Fibroblast of lung (primary cell): Measurements from ENCODE around the gene MCIDAS.

ENCODE experiments used
- EZH2 ChIP-seq: IDR thresholded peaks from 2 replicates; pipeline ENCODE4 v1.5.1; 2012; ENCODE audit warnings: low read length, control low read depth, mild to moderate bottlenecking; ENCODE audit errors: missing control alignments
- TF ChIP-seq, protein P1 (sequence below), 2 donors: IDR thresholded peaks in 1 of 2; conservative IDR thresholded peaks in 1 of 2; 1 replicate in 1 of 2; 2 replicates in 1 of 2; pipeline ENCODE4 v1.5.1; 2011 to 2012; ENCODE audit warnings: low read length in 2 of 2, control low read depth in 1 of 2, inconsistent platforms in 1 of 2, low read depth in 1 of 2, mild to moderate bottlenecking in 1 of 2

DNA sequence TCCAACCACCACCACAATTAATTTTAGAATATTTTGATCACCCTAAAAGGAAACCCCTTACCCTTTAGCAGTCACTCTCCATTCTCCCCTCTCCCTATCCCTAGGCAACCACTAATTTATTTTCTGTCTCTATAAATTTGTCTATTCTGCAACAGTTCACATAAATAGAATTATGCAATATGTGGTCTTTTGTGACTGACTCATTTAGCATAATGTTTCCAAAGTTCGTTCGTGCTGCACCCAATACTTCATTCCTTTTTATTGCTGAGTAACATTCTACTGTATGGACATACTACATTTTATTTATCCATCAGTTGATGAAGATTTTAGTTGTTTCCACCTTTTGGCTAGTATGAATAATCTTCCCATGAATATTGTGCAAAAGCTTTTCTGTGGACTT lies 36.0 kb downstream of the MCIDAS start:
- TF ChIP-seq, protein P1, sequence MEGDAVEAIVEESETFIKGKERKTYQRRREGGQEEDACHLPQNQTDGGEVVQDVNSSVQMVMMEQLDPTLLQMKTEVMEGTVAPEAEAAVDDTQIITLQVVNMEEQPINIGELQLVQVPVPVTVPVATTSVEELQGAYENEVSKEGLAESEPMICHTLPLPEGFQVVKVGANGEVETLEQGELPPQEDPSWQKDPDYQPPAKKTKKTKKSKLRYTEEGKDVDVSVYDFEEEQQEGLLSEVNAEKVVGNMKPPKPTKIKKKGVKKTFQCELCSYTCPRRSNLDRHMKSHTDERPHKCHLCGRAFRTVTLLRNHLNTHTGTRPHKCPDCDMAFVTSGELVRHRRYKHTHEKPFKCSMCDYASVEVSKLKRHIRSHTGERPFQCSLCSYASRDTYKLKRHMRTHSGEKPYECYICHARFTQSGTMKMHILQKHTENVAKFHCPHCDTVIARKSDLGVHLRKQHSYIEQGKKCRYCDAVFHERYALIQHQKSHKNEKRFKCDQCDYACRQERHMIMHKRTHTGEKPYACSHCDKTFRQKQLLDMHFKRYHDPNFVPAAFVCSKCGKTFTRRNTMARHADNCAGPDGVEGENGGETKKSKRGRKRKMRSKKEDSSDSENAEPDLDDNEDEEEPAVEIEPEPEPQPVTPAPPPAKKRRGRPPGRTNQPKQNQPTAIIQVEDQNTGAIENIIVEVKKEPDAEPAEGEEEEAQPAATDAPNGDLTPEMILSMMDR (conservative IDR thresholded peaks at IDR 0.05 in 1 of 2, IDR thresholded peaks at IDR 0.05 in 1 of 2; ENCODE audit: low read depth in 1 of 2, low read length in 2 of 2): no peak
- no peak for TF ChIP-seq EZH2
